ENCODE measurements around the gene GRWD1. TPM values are rescaled to one million over a fixed set of nuclear protein-coding genes. Genes with fewer than 3 reads are reported as not detected.
A peak's percentile ranks its signal among the peaks of the same experiment; 100 is the strongest.

Gene GRWD1
- total RNA-seq, 1 donor from 2014 or later: 25.0 TPM

DNA sequence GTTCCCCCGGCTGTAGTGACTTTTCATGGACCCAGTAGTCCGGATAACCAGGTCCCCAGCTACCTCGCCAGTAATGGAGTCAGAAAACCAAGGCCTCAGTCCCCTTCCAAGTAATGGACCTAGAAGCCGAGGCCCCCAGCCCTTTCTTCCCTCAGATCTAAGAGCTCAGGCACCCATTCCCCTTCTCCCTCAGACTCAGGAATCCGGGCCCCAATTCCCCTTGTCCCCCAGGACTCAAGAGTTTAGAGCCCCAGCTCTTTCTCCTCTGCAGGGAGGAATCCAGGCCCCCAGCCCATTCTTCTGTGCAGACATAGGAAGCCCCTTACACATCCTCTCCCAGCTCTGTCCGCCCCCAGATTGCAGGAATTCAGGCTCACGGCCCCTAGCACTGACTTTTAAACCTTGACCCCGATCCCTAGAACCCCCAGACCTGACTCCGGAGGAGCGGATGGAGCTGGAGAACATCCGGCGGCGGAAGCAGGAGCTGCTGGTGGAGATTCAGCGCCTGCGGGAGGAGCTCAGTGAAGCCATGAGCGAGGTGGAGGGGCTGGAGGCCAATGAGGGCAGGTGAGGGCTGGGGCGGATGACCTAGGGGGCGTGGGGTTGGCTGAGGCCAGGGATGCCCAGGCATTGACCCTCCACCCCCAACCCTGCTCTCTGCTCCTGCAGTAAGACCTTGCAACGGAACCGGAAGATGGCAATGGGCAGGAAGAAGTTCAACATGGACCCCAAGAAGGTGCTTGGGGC, 24.3 kb downstream of the GRWD1 start:
- H3K4me1 Mint-ChIP-seq (ENCODE audit: low read depth, unreplicated experiment): peaks cover 3% of the 10 kb centered on the region
- peaks cover 10% of the 10 kb centered on the region for H3K27me3 Mint-ChIP-seq (ENCODE audit: unreplicated experiment)
- DNase-seq: peak; percentile 21
- no peaks in the 10 kb centered on the region for H3K36me3 Mint-ChIP-seq (ENCODE audit: unreplicated experiment)
- peak overlapping the region; percentile 93 for H3K4me3 Mint-ChIP-seq (ENCODE audit: unreplicated experiment)
- peak overlapping the region; percentile 83 for H3K27ac Mint-ChIP-seq (ENCODE audit: unreplicated experiment)
- peaks cover 7% of the 10 kb centered on the region for H3K9me3 Mint-ChIP-seq (ENCODE audit: unreplicated experiment)
- TF ChIP-seq, protein P1, sequence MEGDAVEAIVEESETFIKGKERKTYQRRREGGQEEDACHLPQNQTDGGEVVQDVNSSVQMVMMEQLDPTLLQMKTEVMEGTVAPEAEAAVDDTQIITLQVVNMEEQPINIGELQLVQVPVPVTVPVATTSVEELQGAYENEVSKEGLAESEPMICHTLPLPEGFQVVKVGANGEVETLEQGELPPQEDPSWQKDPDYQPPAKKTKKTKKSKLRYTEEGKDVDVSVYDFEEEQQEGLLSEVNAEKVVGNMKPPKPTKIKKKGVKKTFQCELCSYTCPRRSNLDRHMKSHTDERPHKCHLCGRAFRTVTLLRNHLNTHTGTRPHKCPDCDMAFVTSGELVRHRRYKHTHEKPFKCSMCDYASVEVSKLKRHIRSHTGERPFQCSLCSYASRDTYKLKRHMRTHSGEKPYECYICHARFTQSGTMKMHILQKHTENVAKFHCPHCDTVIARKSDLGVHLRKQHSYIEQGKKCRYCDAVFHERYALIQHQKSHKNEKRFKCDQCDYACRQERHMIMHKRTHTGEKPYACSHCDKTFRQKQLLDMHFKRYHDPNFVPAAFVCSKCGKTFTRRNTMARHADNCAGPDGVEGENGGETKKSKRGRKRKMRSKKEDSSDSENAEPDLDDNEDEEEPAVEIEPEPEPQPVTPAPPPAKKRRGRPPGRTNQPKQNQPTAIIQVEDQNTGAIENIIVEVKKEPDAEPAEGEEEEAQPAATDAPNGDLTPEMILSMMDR (IDR thresholded peaks at IDR 0.05; ENCODE audit: partially characterized antibody, unreplicated experiment): no peak

DNA sequence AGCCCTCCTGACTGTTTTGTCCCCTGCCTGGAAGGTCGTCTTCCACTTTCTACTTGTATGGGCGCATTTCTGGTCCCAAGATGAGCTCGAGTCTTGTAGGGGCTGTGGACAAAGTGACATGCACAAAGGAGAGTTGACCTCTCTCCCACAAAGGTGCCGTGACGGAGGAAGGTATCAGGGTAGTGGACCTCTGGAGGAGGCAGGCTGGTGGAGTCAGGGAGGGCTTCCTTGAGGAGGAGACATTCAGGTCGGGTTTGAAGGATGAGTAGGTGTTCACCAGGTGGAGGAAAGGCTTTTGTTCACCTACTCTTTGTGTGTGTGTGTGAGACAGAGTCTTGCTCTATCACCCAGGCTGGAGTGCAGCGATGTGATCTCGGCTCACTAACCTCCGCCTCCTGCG, 25.1 kb downstream of the GRWD1 start:
- no peak for DNase-seq
- Mint-ChIP-seq H3K4me3 (ENCODE audit: unreplicated experiment) (peak overlapping the region; percentile 93), H3K9me3 (ENCODE audit: unreplicated experiment) (peaks cover 9% of the 10 kb centered on the region), H3K27ac (ENCODE audit: unreplicated experiment) (peak overlapping the region; percentile 52), H3K27me3 (ENCODE audit: unreplicated experiment) (peaks cover 11% of the 10 kb centered on the region), H3K4me1 (ENCODE audit: low read depth, unreplicated experiment) (peaks cover 3% of the 10 kb centered on the region), H3K36me3 (ENCODE audit: unreplicated experiment) (no peaks in the 10 kb centered on the region)
- TF ChIP-seq, protein P1 (IDR thresholded peaks at IDR 0.05; ENCODE audit: partially characterized antibody, unreplicated experiment): no peak

DNA sequence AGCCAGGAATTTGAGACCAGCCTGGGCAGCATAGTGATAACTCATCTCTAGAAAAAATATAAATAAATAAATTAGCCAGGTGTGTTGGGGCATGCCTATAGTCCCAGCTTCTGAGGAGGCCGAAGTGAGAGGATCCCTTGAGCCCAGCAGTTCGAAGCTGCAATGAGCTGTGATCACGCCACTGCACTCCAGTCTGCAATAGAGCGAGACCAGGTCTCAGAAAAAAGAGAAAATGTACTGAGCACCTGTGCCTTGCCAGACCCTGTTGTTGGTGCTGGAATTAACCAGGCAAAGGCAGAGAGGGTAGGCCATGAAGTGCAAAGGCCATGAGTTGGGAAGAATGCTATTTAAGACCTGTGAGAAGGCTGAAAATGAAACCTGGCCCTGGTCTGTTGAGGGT, 26.1 kb downstream of the GRWD1 start:
- H3K4me3 Mint-ChIP-seq (ENCODE audit: unreplicated experiment): no peak overlapping the region
- peaks cover 10% of the 10 kb centered on the region for H3K27me3 Mint-ChIP-seq (ENCODE audit: unreplicated experiment)
- H3K36me3 Mint-ChIP-seq (ENCODE audit: unreplicated experiment): no peaks in the 10 kb centered on the region
- peaks cover 3% of the 10 kb centered on the region for H3K4me1 Mint-ChIP-seq (ENCODE audit: low read depth, unreplicated experiment)
- H3K9me3 Mint-ChIP-seq (ENCODE audit: unreplicated experiment): peaks cover 10% of the 10 kb centered on the region
- TF ChIP-seq, protein P1 (IDR thresholded peaks at IDR 0.05; ENCODE audit: partially characterized antibody, unreplicated experiment): no peak
- DNase-seq: no peak
- peak overlapping the region; percentile 38 for H3K27ac Mint-ChIP-seq (ENCODE audit: unreplicated experiment)

DNA sequence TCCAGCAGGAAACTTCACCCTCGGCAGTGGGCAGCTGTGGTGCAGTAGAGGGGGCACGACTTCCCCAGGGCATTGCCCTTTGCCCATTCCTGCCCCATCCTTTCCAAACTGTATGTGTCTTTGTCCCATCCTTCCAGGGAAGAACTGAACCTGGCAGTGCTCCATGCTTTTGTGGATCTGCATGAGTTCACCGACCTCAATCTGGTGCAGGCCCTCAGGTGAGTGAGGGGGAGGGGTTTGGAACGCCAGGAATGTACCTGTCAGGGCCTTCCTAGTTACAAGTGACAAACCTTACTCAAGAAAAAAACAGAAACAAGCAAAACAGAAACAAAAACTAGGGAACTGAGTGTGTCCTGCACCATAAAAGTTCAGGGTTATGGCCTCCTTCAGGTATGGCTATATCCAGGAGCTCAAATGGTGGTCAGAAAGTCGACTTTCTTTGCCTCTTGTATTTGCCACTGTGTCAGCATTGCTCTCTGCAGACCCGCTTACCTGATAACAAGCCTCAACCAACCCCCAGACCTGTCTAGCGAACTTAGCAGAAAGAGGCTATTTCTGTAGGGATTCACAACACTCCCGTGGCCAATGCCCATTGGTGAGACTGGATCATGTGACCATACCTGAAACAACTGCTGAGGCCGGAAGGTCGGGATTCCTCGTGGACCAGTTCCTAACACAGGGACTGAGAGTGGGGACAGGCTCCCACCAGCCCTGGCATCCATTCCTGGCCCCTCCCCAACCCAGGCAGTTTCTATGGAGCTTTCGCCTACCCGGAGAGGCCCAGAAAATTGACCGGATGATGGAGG, 27.6 kb downstream of the GRWD1 start:
- H3K36me3 Mint-ChIP-seq (ENCODE audit: unreplicated experiment): no peaks in the 10 kb centered on the region
- peak overlapping the region; percentile 8 for H3K27ac Mint-ChIP-seq (ENCODE audit: unreplicated experiment)
- TF ChIP-seq, protein P1 (IDR thresholded peaks at IDR 0.05; ENCODE audit: partially characterized antibody, unreplicated experiment): no peak
- H3K4me3 Mint-ChIP-seq (ENCODE audit: unreplicated experiment): no peak overlapping the region
- H3K27me3 Mint-ChIP-seq (ENCODE audit: unreplicated experiment): peaks cover 8% of the 10 kb centered on the region
- peaks cover 7% of the 10 kb centered on the region for H3K9me3 Mint-ChIP-seq (ENCODE audit: unreplicated experiment)
- peak; percentile 13 for DNase-seq
- peaks cover 3% of the 10 kb centered on the region for H3K4me1 Mint-ChIP-seq (ENCODE audit: low read depth, unreplicated experiment)

Data from glutamatergic neuron (in vitro differentiated cells).